Body of pancreas (tissue), 4 donors: ENCODE results near the gene LRRK1. TPM values are rescaled to one million over a fixed set of nuclear protein-coding genes. Genes with fewer than 3 reads are reported as not detected.

Experiments
- ATAC-seq: fragments of 150-250 bp; one replicate; pipeline ENCODE4 v1.9.1; 2016
- DNase-seq, 4 donors: peaks; one replicate each; pipeline ENCODE4 v3.0.0-alpha.2; 2019
- H3K27ac ChIP-seq, 4 donors: fragments of 200-600 bp; sonication (generic); 1 replicate in 3 of 4; 2 replicates in 1 of 4; pipeline versions ENCODE4 v1.5.1 to v1.6.1; 2016 to 2019; ENCODE audit warnings: mild to moderate bottlenecking in 1 of 4, mixed read lengths in 1 of 4, moderate library complexity in 1 of 4
- H3K27me3 ChIP-seq, 2 donors: fragments of 200-600 bp; sonication (generic); one replicate each; pipeline ENCODE4 v1.6.0; 2016; ENCODE audit warnings: mild to moderate bottlenecking in 1 of 2
- H3K36me3 ChIP-seq, 2 donors: fragments of 200-600 bp; sonication (generic); replicated peaks in 1 of 2; 2 replicates each; pipeline ENCODE4 v1.5.1; 2016; ENCODE audit warnings: low read depth in 2 of 2; ENCODE audit not compliant: insufficient read depth in 1 of 2
- H3K4me1 ChIP-seq: fragments of 200-600 bp; sonication (generic); one replicate; pipeline ENCODE4 v1.6.0; 2016
- H3K4me3 ChIP-seq, 2 donors: fragments of 200-600 bp; sonication (generic); 1 replicate in 1 of 2; 2 replicates in 1 of 2; pipeline ENCODE4 v1.5.1; 2016 to 2019
- H3K9me3 ChIP-seq, 3 donors: fragments of 200-600 bp; sonication (generic); 1 replicate in 2 of 3; 2 replicates in 1 of 3; pipeline ENCODE4 v1.5.1; 2016
- POLR2A ChIP-seq, 3 donors: fragments of 450-650 bp; IDR thresholded peaks; one replicate each; pipeline ENCODE4 v1.6.1; 2016; ENCODE audit warnings: antibody characterized with exemption in 3 of 3, mild to moderate bottlenecking in 2 of 3
- WGBS, 2 donors: methylation state at CpG; one replicate each; pipeline ENCODE4 v1.1.5; 2017; 5-methylcytosine and 5-hydroxymethylcytosine counted together
- intact Hi-C: fragments of 100-400 bp; cut with DNase I; formaldehyde crosslinking; loops from one replicate; pipeline ENCODE4 v1.15.1; 2023
- total RNA-seq, 2 donors: library from RNA; depleted of rRNA; stranded (reverse); fragments of >200 nt; gene quantifications; one replicate each; pipeline ENCODE4 v1.1.0, GENCODE V29; 2016
- TF ChIP-seq, protein P1 (sequence below), 7 experiments: fragments of 450-650 bp in 4 of 7; fragments of 200-600 bp in 3 of 7; sonication (generic) in 3 of 7; IDR thresholded peaks; one replicate each; pipeline ENCODE4 v1.5.1; 2016 to 2019; ENCODE audit warnings: antibody characterized with exemption in 7 of 7

Gene LRRK1
- total RNA-seq, 2 donors from 2014 or later: 12.2 to 14.0 TPM

- DNase-seq: peak; percentile 70 to 82 (median 74)
- TF ChIP-seq POLR2A (IDR thresholded peaks at IDR 0.05): no peak
- TF ChIP-seq, protein P1, sequence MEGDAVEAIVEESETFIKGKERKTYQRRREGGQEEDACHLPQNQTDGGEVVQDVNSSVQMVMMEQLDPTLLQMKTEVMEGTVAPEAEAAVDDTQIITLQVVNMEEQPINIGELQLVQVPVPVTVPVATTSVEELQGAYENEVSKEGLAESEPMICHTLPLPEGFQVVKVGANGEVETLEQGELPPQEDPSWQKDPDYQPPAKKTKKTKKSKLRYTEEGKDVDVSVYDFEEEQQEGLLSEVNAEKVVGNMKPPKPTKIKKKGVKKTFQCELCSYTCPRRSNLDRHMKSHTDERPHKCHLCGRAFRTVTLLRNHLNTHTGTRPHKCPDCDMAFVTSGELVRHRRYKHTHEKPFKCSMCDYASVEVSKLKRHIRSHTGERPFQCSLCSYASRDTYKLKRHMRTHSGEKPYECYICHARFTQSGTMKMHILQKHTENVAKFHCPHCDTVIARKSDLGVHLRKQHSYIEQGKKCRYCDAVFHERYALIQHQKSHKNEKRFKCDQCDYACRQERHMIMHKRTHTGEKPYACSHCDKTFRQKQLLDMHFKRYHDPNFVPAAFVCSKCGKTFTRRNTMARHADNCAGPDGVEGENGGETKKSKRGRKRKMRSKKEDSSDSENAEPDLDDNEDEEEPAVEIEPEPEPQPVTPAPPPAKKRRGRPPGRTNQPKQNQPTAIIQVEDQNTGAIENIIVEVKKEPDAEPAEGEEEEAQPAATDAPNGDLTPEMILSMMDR (IDR thresholded peaks at IDR 0.05): peak; percentile 88 to 100 (median 97)
- no peak overlapping the region for H3K4me3 ChIP-seq
- ATAC-seq: peak; percentile 86
- no peaks in the 10 kb centered on the region for H3K36me3 ChIP-seq
- no peak overlapping the region for H3K27ac ChIP-seq
- no peaks in the 10 kb centered on the region for H3K27me3 ChIP-seq
- WGBS, 2 donors: 30 to 35% methylated on average over 38 to 42 of the region's 42 CpGs
- no peaks in the 10 kb centered on the region for H3K9me3 ChIP-seq
- intact Hi-C loops: loop anchor here (5.0 kb wide), 1 partner anchor 168 kb away; no protein-coding TSS in a partner anchor
- H3K4me1 ChIP-seq: no peaks in the 10 kb centered on the region
Observed at GRCh38 chr15:101088788-101089578, 169.8 kb downstream of the LRRK1 start.

- Histone ChIP-seq H3K36me3 (no peaks in the 10 kb centered on the region), H3K27ac (no peak overlapping the region), H3K4me1 (no peaks in the 10 kb centered on the region), H3K4me3 (no peak overlapping the region), H3K9me3 (no peaks in the 10 kb centered on the region), H3K27me3 (no peaks in the 10 kb centered on the region)
- WGBS, 2 donors: 76 to 78% methylated on average over 8 to 9 of the region's 9 CpGs
- no peak for DNase-seq
- no peak for ATAC-seq
- TF ChIP-seq, protein P1 (IDR thresholded peaks at IDR 0.05): no peak
- no peak for TF ChIP-seq POLR2A (IDR thresholded peaks at IDR 0.05)
- intact Hi-C loops: loop anchor here (5.0 kb wide), 1 partner anchor 167 kb away; no protein-coding TSS in a partner anchor
Observed at GRCh38 chr15:101089579-101090427, 170.6 kb downstream of the LRRK1 start.

DNA sequence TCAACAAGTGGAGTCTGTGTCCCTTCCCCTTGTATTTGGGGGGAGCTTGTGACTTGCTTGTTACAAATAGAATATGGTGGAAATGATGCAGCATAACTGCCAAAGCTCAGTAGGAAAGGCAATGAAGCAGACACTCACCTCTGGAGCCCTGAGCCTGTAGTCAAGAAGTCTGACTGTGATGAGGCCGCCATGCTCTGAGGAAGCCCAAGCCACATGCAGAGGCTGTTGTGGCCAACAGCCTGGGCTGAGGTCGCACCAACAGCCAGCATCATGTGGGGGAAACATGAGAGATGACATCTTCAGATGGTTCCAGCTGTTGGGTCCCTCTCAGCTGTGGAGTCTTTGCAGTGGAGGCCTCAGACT is 171.3 kb downstream of the LRRK1 start:
- Histone ChIP-seq H3K27me3 (no peaks in the 10 kb centered on the region), H3K9me3 (no peaks in the 10 kb centered on the region), H3K4me1 (no peaks in the 10 kb centered on the region), H3K36me3 (no peaks in the 10 kb centered on the region), H3K27ac (peak overlapping the region in 1 of 4 donors; percentile 57), H3K4me3 (no peak overlapping the region)
- DNase-seq (no peak), ATAC-seq (no peak)
- intact Hi-C loops: no loop called here
- 97 to 100% methylated on average over 2 of the region's 2 CpGs for WGBS, 2 donors
- no peak for TF ChIP-seq POLR2A (IDR thresholded peaks at IDR 0.05)
- TF ChIP-seq, protein P1 (IDR thresholded peaks at IDR 0.05): no peak

DNA sequence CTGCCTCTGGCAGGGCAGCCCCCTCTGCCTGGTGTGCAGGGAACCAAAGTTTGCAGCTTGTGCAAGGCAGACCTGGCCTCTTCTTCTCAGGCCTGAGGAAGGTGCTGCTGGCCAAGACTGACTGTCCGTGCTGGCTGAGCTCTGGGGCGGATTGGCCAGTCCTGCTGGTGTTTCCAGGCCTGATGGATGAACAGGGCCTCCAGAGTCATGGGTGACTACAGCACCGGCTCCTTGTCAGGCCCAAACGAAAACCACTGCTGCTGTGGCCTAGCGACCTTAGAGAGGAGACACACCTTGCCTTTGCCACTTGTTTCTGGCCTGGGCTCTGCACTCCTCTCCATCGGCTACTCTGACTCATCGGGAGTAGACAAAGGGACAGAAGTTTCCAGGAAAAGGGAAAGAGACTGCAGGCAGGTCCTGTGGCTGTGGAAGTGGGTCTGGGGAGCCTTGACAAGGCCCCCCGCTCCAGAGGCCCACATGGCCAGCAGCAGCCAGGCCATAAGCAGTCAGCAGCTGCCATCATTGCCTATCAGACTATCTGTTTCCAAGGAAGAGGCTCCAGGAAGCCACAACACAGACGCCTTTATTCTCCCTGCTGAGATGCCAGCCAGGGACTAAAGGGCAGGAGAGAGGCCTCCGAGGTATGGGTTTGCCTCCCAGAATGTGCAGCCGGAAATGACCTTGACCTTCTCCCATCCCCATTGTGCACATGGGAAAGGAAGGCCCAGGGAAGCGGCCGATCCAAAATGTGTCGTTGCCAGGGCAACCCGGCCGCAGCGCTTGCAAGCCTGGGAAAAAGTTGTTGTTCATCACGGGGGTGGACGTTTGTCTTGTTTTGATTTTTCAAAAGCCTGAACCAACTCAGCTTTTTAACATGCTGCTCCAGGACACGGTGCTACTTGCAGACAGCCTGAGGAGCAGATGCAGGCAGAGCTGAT is 172.2 kb downstream of the LRRK1 start:
- DNase-seq: peak in 2 of 4 donors; percentile 25
- no peaks in the 10 kb centered on the region for H3K4me1 ChIP-seq
- H3K4me3 ChIP-seq: no peak overlapping the region
- H3K9me3 ChIP-seq: no peaks in the 10 kb centered on the region
- TF ChIP-seq, protein P1 (IDR thresholded peaks at IDR 0.05): no peak
- no peak for TF ChIP-seq POLR2A (IDR thresholded peaks at IDR 0.05)
- 53 to 77% methylated on average over 20 of the region's 20 CpGs for WGBS, 2 donors
- intact Hi-C loops: no loop called here
- ATAC-seq: peak; percentile 44
- H3K27ac ChIP-seq: peak overlapping the region in 2 of 4 donors; percentile 50 to 57
- H3K36me3 ChIP-seq: no peaks in the 10 kb centered on the region
- no peaks in the 10 kb centered on the region for H3K27me3 ChIP-seq
